PC-9 (cell line): ENCODE results near the gene RNU2-1. TPM values are rescaled to one million over a fixed set of nuclear protein-coding genes. Genes with fewer than 3 reads are reported as not detected.
"Not testable (repeated sequence)": the region's sequence is repeated elsewhere in the genome, so short reads cannot be mapped to it uniquely, and the experiment has no call there.

Experiments
- BruUV-seq: library from RNA; stranded (reverse); fragments of 400-500 nt; replicated peaks from 2 replicates; lab custom pipeline; 2021; lab: Mats Ljungman, UMichigan
- CTCF ChIA-PET: fragments of 300-600 bp; sonication (Branson Sonifier 250); formaldehyde crosslinking; loops from one replicate; lab custom pipeline; 2022; ENCODE audit warnings: antibody characterized with exemption; lab: Charles Lee
- POLR2A ChIA-PET: fragments of 300-600 bp; sonication (Branson Sonifier 250); formaldehyde crosslinking; loops from one replicate; lab custom pipeline; 2022; ENCODE audit warnings: antibody characterized with exemption; ENCODE audit not compliant: unreplicated experiment; lab: Charles Lee
- DNase-seq, 2 experiments: peaks; one replicate each; pipeline versions ENCODE4 v3.0.0 to v3.0.0-alpha.2; 2015 to 2022; ENCODE audit warnings: mixed read lengths in 1 of 2
- H2AFZ ChIP-seq: fragments of 200-600 bp; sonication (generic); 2 replicates; pipeline ENCODE4 v1.8.1; 2017; ENCODE audit warnings: antibody characterized with exemption
- H3F3A ChIP-seq: fragments of 200-600 bp; sonication (generic); 2 replicates; pipeline ENCODE4 v1.8.1; 2017; ENCODE audit warnings: antibody characterized with exemption, mild to moderate bottlenecking, low read depth; ENCODE audit not compliant: insufficient read depth
- H3K27ac ChIP-seq: fragments of 200-600 bp; sonication (generic); 2 replicates; pipeline ENCODE4 v1.6.1; 2016; ENCODE audit warnings: mixed run types
- H3K27me3 ChIP-seq: fragments of 200-600 bp; sonication (generic); 2 replicates; pipeline ENCODE4 v1.6.1; 2016; ENCODE audit warnings: low read depth, mixed run types; ENCODE audit not compliant: insufficient read depth
- H3K36me3 ChIP-seq: fragments of 200-600 bp; sonication (generic); 2 replicates; pipeline ENCODE4 v1.6.1; 2016; ENCODE audit warnings: low read depth, mixed run types
- H3K4me1 ChIP-seq: fragments of 200-600 bp; sonication (generic); replicated peaks from 2 replicates; pipeline ENCODE4 v1.6.1; 2016; ENCODE audit warnings: mixed run types; ENCODE audit not compliant: insufficient read depth
- H3K4me2 ChIP-seq: fragments of 200-600 bp; sonication (generic); 2 replicates; pipeline ENCODE4 v1.6.1; 2017; ENCODE audit warnings: mixed run types
- H3K4me3 ChIP-seq: fragments of 200-600 bp; sonication (generic); 2 replicates; pipeline ENCODE4 v1.6.1; 2016; ENCODE audit warnings: mixed run types
- H3K79me2 ChIP-seq: fragments of 200-600 bp; sonication (generic); 2 replicates; pipeline ENCODE4 v1.6.1; 2017; ENCODE audit warnings: low read depth, mixed run types
- H3K9me2 ChIP-seq: fragments of 200-600 bp; sonication (generic); 2 replicates; pipeline ENCODE4 v1.8.1; 2017; ENCODE audit warnings: mild to moderate bottlenecking; ENCODE audit not compliant: insufficient read depth
- H3K9me3 ChIP-seq: fragments of 200-600 bp; sonication (generic); 2 replicates; pipeline ENCODE4 v1.8.1; 2016; ENCODE audit warnings: low read depth; ENCODE audit not compliant: insufficient read depth
- H4K20me1 ChIP-seq: fragments of 200-600 bp; sonication (generic); 2 replicates; pipeline ENCODE4 v1.8.1; 2017; ENCODE audit not compliant: insufficient read depth
- EZH2 ChIP-seq: fragments of 200-600 bp; sonication (generic); IDR thresholded peaks from 2 replicates; pipeline ENCODE4 v1.8.0; 2017; ENCODE audit warnings: antibody characterized with exemption, low read depth
- intact Hi-C: fragments of 100-400 bp; cut with micrococcal nuclease; formaldehyde crosslinking; loops from one replicate; pipeline ENCODE4 v1.10.0; 2022; ENCODE audit not compliant: unreplicated experiment
- total RNA-seq: library from RNA; stranded (reverse); gene quantifications from 2 replicates; pipeline ENCODE4 v1.2.3, GENCODE V29; 2021
- TF ChIP-seq, protein P1 (sequence below): fragments of 200-600 bp; sonication (generic); conservative IDR thresholded peaks from 2 replicates; pipeline ENCODE4 v1.6.1; 2017; ENCODE audit warnings: mixed run types, antibody characterized with exemption, mild to moderate bottlenecking, moderate library complexity

Gene RNU2-1
- total RNA-seq, 1 experiment from 2014 or later, result 4,274 TPM

DNA sequence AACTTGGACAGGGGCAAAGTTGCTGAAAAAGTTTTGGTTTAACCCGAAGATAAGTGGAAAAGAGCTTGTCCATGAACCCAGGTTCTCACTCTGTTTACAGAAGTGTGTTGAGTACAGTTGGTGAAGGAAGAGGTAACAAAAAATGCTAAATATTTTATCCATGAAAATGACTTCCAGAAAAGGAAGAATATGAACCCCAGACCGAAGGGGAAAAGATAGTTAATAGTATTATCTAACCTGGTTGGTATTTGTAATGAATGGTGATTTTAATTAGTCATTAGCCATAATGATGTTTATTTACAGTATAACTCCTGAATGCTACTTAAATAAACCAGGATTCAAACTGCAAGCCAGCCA, 22.7 kb downstream of the RNU2-1 start:
- Histone ChIP-seq H3K4me3 (peak overlapping the region; percentile 70), H4K20me1 (no peaks in the 10 kb centered on the region), H3K9me2 (no peaks in the 10 kb centered on the region), H3K27ac (peak overlapping the region; percentile 60), H2AFZ (peak overlapping the region; percentile 78), H3K27me3 (no peaks in the 10 kb centered on the region), H3K79me2 (no peaks in the 10 kb centered on the region), H3K4me2 (peak overlapping the region; percentile 86), H3K9me3 (no peaks in the 10 kb centered on the region), H3K36me3 (peaks cover 15% of the 10 kb centered on the region; the same call in 1 of the 2 replicates), H3K4me1 (peaks cover 16% of the 10 kb centered on the region), H3F3A (peaks cover 31% of the 10 kb centered on the region)
- no peak for TF ChIP-seq EZH2
- TF ChIP-seq, protein P1, sequence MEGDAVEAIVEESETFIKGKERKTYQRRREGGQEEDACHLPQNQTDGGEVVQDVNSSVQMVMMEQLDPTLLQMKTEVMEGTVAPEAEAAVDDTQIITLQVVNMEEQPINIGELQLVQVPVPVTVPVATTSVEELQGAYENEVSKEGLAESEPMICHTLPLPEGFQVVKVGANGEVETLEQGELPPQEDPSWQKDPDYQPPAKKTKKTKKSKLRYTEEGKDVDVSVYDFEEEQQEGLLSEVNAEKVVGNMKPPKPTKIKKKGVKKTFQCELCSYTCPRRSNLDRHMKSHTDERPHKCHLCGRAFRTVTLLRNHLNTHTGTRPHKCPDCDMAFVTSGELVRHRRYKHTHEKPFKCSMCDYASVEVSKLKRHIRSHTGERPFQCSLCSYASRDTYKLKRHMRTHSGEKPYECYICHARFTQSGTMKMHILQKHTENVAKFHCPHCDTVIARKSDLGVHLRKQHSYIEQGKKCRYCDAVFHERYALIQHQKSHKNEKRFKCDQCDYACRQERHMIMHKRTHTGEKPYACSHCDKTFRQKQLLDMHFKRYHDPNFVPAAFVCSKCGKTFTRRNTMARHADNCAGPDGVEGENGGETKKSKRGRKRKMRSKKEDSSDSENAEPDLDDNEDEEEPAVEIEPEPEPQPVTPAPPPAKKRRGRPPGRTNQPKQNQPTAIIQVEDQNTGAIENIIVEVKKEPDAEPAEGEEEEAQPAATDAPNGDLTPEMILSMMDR, result no peak
- POLR2A ChIA-PET, result interaction anchor here (0.6 to 2.1 kb wide), 3 partner anchors 12 to 177 kb away, joined by 4 to 14 read pairs (median 8); no protein-coding TSS in a partner anchor
- TSS peak; percentile 94 for BruUV-seq
- intact Hi-C loops, result no loop called here
- no peak for DNase-seq
- CTCF ChIA-PET, result interaction anchor here (1.2 kb wide), 1 partner anchor 105 kb away, joined by 4 read pairs; no protein-coding TSS in a partner anchor

DNA sequence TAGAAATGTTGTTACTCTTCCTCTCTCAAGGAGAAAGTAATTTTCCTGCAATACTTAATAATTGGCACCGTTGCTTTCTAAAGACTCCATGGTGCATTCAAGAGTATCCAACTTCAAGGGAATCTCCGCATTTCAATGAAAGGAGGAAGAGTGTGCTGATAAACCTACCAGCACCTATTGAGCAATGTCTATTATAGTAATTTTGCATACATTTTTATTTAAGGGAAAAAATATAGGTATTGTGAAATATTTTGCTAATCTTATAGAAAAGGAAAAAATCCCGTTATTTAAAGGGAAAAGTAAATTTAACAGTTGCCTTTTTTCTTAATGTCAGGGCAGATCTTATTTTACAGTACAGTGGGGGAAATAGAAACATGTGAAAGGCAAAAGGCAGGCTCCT, 23.2 kb downstream of the RNU2-1 start:
- intact Hi-C loops, result no loop called here
- peak overlapping the region; percentile 60 for H3K27ac ChIP-seq
- H3K36me3 ChIP-seq, result peaks cover 15% of the 10 kb centered on the region; the same call in 1 of the 2 replicates

DNA sequence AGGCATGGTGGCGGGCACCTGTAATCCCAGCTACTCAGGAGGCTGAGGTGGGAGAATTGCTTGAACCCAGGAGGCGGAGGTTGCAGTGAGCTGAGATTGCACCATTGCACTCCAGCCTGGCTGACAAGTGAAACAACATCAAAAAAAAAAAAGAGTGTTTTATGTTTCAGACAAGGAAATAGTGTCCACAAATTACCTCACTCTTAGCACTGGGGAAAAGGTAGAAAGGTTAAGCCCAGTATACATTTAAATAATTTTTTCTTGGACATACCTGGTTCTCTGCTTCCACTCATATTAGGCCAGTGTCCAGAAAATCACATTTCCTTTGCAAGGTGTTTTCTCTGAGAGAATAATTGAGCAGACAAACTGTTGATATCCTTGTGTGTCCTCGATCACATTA, 30.8 kb downstream of the RNU2-1 start:
- H3K79me2 ChIP-seq, POLR2A ChIA-PET: not testable (repeated sequence)

More for the DNA sequence above, 23.2 kb downstream of the RNU2-1 start:
- H3K4me3 ChIP-seq, result peak overlapping the region; percentile 70
- no TSS peak for BruUV-seq
- no peaks in the 10 kb centered on the region for H4K20me1 ChIP-seq
- H3K27me3 ChIP-seq, result no peaks in the 10 kb centered on the region
- H3F3A ChIP-seq, result peaks cover 31% of the 10 kb centered on the region
- ChIA-PET CTCF (no interaction called here), POLR2A (no interaction called here)
- DNase-seq, result no peak
- peaks cover 16% of the 10 kb centered on the region for H3K4me1 ChIP-seq
- no peaks in the 10 kb centered on the region for H3K9me3 ChIP-seq
- peak overlapping the region; percentile 86 for H3K4me2 ChIP-seq
- H2AFZ ChIP-seq, result no peak overlapping the region
- H3K9me2 ChIP-seq, result no peaks in the 10 kb centered on the region
- H3K79me2 ChIP-seq, result no peaks in the 10 kb centered on the region
- TF ChIP-seq, protein P1, result no peak
- TF ChIP-seq EZH2, result no peak

DNA sequence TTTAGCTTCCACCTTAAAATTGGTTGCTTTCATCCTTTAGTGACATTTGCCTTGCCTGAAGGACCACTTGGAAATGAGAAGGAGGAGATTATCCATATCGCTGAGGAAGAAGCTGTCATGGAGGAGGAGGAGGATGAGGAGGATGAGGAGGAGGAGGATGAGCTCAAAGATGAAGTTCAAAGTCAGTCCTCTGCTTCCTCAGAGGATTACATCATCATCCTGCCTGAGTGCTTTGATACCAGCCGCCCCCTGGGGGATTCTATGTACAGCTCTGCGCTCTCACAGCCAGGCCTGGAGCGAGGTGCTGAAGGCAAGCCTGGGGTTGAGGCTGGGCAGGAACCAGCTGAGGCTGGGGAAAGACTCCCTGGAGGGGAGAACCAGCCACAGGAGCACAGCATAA, 33.6 kb downstream of the RNU2-1 start:
- no peaks in the 10 kb centered on the region for H3K9me2 ChIP-seq
- H3K4me3 ChIP-seq, result no peak overlapping the region
- peaks cover 9% of the 10 kb centered on the region for H3K4me1 ChIP-seq
- H4K20me1 ChIP-seq, result no peaks in the 10 kb centered on the region
- H3K27ac ChIP-seq, result no peak overlapping the region
- intact Hi-C loops, result no loop called here
- peaks cover 13% of the 10 kb centered on the region; the same call in 1 of the 2 replicates for H3F3A ChIP-seq
- ChIA-PET CTCF (no interaction called here), POLR2A (no interaction called here)
- H3K36me3 ChIP-seq, result peaks cover 39% of the 10 kb centered on the region; the same call in 1 of the 2 replicates
- no peak for DNase-seq
- H3K4me2 ChIP-seq, result no peak overlapping the region
- H2AFZ ChIP-seq, result no peak overlapping the region
- H3K79me2 ChIP-seq, result no peaks in the 10 kb centered on the region
- TF ChIP-seq, protein P1, result no peak
- TF ChIP-seq EZH2, result no peak
- BruUV-seq, result no TSS peak
- no peaks in the 10 kb centered on the region for H3K27me3 ChIP-seq
- H3K9me3 ChIP-seq, result no peaks in the 10 kb centered on the region

More for the DNA sequence above, 30.8 kb downstream of the RNU2-1 start:
- H4K20me1 ChIP-seq, H2AFZ ChIP-seq, H3K9me2 ChIP-seq, H3K27me3 ChIP-seq, CTCF ChIA-PET, H3K9me3 ChIP-seq, H3K4me1 ChIP-seq, H3F3A ChIP-seq, intact Hi-C loops, BruUV-seq, H3K4me3 ChIP-seq: not testable (repeated sequence)
- peak overlapping the region; percentile 18; the same call in 1 of the 2 replicates for H3K4me2 ChIP-seq
- DNase-seq, result peak in 1 of 2 experiments; percentile 63
- H3K27ac ChIP-seq, result peak overlapping the region; percentile 56
- H3K36me3 ChIP-seq, result peaks cover 32% of the 10 kb centered on the region
